ENCODE data around the gene TTC27.
"Not testable (repeated sequence)": the region's sequence is repeated elsewhere in the genome, so short reads cannot be mapped to it uniquely, and the experiment has no call there.

The TTC27 gene

DNA sequence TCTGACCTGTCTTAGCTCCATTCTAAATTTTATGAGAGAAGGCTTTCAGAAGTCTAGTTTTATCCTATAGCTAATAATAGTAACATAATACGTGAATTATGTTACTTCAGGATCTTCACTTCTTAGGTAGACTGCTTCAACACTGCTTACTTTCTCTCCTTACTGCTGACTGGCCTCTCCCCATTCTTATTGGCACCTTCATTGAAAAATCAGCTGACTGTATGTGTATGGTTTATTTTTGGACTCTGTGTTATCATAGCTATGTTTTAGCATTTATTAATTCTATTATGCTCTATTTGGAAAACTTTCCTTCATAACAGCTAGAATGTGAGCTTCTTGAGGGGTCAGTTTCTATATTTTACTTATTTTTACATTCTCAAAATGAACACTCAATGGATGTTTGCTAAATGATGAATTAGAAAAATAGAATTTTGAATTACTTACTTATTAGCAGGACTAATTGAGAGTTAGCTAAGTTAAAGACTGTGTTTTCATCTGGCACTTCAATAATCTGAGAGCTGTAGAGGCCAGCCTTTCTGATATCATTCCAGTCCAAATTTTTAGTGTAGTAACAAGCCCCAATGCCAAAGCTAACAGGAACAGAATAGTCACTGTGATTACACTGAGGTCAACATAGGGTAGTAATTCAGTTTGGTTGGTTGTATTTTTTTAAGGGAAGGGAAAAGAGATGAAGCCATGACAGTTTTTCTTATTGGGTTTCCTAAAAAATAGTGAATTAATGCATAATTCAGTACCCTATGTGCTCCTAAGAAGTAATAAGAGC is 92.3 kb downstream of the TTC27 start:
- Histone ChIP-seq H3K9ac (ENCODE audit: low read depth, low read length) (no peak overlapping the region), H3K4me1 (ENCODE audit: control insufficient read depth, insufficient read depth, low read length) (no peaks in the 10 kb centered on the region), H3K9me3 (ENCODE audit: control insufficient read depth, insufficient read depth, low read length) (no peaks in the 10 kb centered on the region), H3K27me3 (ENCODE audit: control insufficient read depth, insufficient read depth, low read length) (no peaks in the 10 kb centered on the region), H3K27ac (ENCODE audit: low read depth, low read length) (no peak overlapping the region), H3K36me3 (ENCODE audit: control insufficient read depth, insufficient read depth, low read length) (no peaks in the 10 kb centered on the region), H3K4me3 (ENCODE audit: low read depth, low read length) (no peak overlapping the region)

- H3K4me1 ChIP-seq (ENCODE audit: control insufficient read depth, insufficient read depth, low read length): no peaks in the 10 kb centered on the region
- H3K9me3 ChIP-seq (ENCODE audit: control insufficient read depth, insufficient read depth, low read length): 0 out of 2 replicates have a peak, but pooled peaks cover 5% of the 10 kb centered on the region
- H3K27ac ChIP-seq (ENCODE audit: low read depth, low read length): no peak overlapping the region
- H3K4me3 ChIP-seq (ENCODE audit: low read depth, low read length): no peak overlapping the region
- H3K9ac ChIP-seq (ENCODE audit: low read depth, low read length): no peak overlapping the region
- H3K27me3 ChIP-seq (ENCODE audit: control insufficient read depth, insufficient read depth, low read length): no peaks in the 10 kb centered on the region
- H3K36me3 ChIP-seq (ENCODE audit: control insufficient read depth, insufficient read depth, low read length): no peaks in the 10 kb centered on the region
Observed at GRCh38 chr2:32720771-32721170, 92.9 kb downstream of the TTC27 start.

DNA sequence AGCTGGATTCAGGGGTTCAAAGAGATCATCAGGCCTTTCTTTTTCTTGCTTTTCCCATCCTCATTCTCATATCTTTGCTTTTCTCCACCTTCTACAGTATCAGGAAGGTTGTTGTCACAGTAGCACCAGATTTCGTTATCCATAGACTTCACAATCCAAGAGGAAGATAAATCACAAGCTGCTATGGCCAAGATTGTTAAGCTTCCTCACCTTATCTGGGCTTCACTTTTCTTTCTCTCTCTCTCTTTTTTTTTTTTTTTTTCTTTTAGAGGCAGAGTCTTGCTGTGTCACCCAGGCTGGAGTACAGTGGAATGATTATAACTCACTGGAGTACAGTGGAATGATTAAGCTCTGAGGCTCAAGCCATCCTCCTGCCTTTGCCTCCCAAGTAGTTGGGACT is 93.5 kb downstream of the TTC27 start:
- no peak overlapping the region for H3K27ac ChIP-seq (ENCODE audit: low read depth, low read length)
- H3K36me3 ChIP-seq (ENCODE audit: control insufficient read depth, insufficient read depth, low read length): no peaks in the 10 kb centered on the region
- no peaks in the 10 kb centered on the region for H3K27me3 ChIP-seq (ENCODE audit: control insufficient read depth, insufficient read depth, low read length)
- no peaks in the 10 kb centered on the region for H3K4me1 ChIP-seq (ENCODE audit: control insufficient read depth, insufficient read depth, low read length)
- H3K4me3 ChIP-seq (ENCODE audit: low read depth, low read length): no peak overlapping the region
- H3K9me3 ChIP-seq (ENCODE audit: control insufficient read depth, insufficient read depth, low read length): 0 out of 2 replicates have a peak, but pooled peaks cover 6% of the 10 kb centered on the region
- H3K9ac ChIP-seq (ENCODE audit: low read depth, low read length): no peak overlapping the region

- H3K27me3 ChIP-seq (ENCODE audit: control insufficient read depth, insufficient read depth, low read length): no peaks in the 10 kb centered on the region
- no peak overlapping the region for H3K4me3 ChIP-seq (ENCODE audit: low read depth, low read length)
- no peaks in the 10 kb centered on the region for H3K36me3 ChIP-seq (ENCODE audit: control insufficient read depth, insufficient read depth, low read length)
- H3K9me3 ChIP-seq (ENCODE audit: control insufficient read depth, insufficient read depth, low read length): 0 out of 2 replicates have a peak, but pooled peaks cover 6% of the 10 kb centered on the region
- no peak overlapping the region for H3K27ac ChIP-seq (ENCODE audit: low read depth, low read length)
- H3K4me1 ChIP-seq (ENCODE audit: control insufficient read depth, insufficient read depth, low read length): no peaks in the 10 kb centered on the region
- no peak overlapping the region for H3K9ac ChIP-seq (ENCODE audit: low read depth, low read length)
Observed at GRCh38 chr2:32723467-32724079, 95.7 kb downstream of the TTC27 start.

DNA sequence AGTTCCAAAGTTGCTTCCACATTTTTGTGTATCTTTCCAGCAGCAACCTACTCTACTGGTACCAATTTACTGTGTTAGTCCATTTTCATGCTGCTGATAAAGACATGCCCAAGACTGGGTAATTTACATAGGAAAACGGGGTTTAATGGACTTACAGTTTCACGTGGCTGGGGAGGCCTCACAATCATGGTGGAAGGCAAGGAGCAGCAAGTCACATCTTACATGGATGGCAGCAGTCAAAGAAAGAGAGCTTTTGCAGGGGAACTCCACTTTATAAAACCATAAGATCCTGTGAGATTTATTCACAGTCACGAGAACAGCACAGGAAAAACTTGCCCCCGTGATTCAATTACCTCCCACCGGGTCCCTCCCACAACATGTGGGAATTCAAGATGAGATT is 98.8 kb downstream of the TTC27 start:
- not testable (repeated sequence) for H3K9ac ChIP-seq (ENCODE audit: low read depth, low read length); H3K27ac ChIP-seq (ENCODE audit: low read depth, low read length); H3K4me3 ChIP-seq (ENCODE audit: low read depth, low read length); H3K27me3 ChIP-seq (ENCODE audit: control insufficient read depth, insufficient read depth, low read length); H3K9me3 ChIP-seq (ENCODE audit: control insufficient read depth, insufficient read depth, low read length); H3K36me3 ChIP-seq (ENCODE audit: control insufficient read depth, insufficient read depth, low read length)
- peaks cover 11% of the 10 kb centered on the region; the same call in 1 of the 2 replicates for H3K4me1 ChIP-seq (ENCODE audit: control insufficient read depth, insufficient read depth, low read length)

GRCh38 chr2:32727157-32727556 is 99.3 kb downstream of the TTC27 start:
- Histone ChIP-seq H3K36me3 (ENCODE audit: control insufficient read depth, insufficient read depth, low read length) (no peaks in the 10 kb centered on the region), H3K9ac (ENCODE audit: low read depth, low read length) (no peak overlapping the region), H3K9me3 (ENCODE audit: control insufficient read depth, insufficient read depth, low read length) (0 out of 2 replicates have a peak, but pooled peaks cover 6% of the 10 kb centered on the region), H3K27ac (ENCODE audit: low read depth, low read length) (no peak overlapping the region), H3K4me1 (ENCODE audit: control insufficient read depth, insufficient read depth, low read length) (peaks cover 11% of the 10 kb centered on the region; the same call in 1 of the 2 replicates), H3K27me3 (ENCODE audit: control insufficient read depth, insufficient read depth, low read length) (no peaks in the 10 kb centered on the region), H3K4me3 (ENCODE audit: low read depth, low read length) (no peak overlapping the region)

DNA sequence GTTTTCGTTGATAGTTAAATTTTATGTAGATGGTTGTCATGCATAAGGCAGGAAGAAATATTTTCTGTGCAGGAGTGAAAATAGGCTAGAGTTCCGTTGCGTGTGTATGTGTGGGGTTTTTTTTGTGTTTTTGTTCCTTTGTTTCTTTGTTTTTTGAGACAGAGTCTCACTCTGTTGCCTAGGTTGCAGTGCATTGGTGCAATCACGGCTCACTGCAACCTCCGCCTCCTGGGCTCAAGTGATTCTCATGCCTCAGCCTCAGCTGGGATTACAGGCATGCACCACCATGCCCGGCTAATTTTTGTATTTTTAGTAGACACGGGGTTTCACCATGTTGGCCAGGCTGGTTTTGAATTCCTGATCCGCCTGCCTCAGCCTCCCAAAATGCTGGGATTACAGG is 103.1 kb downstream of the TTC27 start:
- H3K4me3 ChIP-seq (ENCODE audit: low read depth, low read length); H3K36me3 ChIP-seq (ENCODE audit: control insufficient read depth, insufficient read depth, low read length); H3K9ac ChIP-seq (ENCODE audit: low read depth, low read length); H3K27me3 ChIP-seq (ENCODE audit: control insufficient read depth, insufficient read depth, low read length); H3K9me3 ChIP-seq (ENCODE audit: control insufficient read depth, insufficient read depth, low read length); H3K27ac ChIP-seq (ENCODE audit: low read depth, low read length): not testable (repeated sequence)
- peaks cover 11% of the 10 kb centered on the region; the same call in 1 of the 2 replicates for H3K4me1 ChIP-seq (ENCODE audit: control insufficient read depth, insufficient read depth, low read length)

GRCh38 chr2:32732120-32732519 is 104.3 kb downstream of the TTC27 start:
- Histone ChIP-seq H3K4me3 (ENCODE audit: low read depth, low read length) (no peak overlapping the region), H3K27me3 (ENCODE audit: control insufficient read depth, insufficient read depth, low read length) (no peaks in the 10 kb centered on the region), H3K36me3 (ENCODE audit: control insufficient read depth, insufficient read depth, low read length) (0 out of 2 replicates have a peak, but pooled peaks cover 4% of the 10 kb centered on the region), H3K9me3 (ENCODE audit: control insufficient read depth, insufficient read depth, low read length) (no peaks in the 10 kb centered on the region), H3K9ac (ENCODE audit: low read depth, low read length) (no peak overlapping the region), H3K4me1 (ENCODE audit: control insufficient read depth, insufficient read depth, low read length) (peaks cover 11% of the 10 kb centered on the region; the same call in 1 of the 2 replicates), H3K27ac (ENCODE audit: low read depth, low read length) (no peak overlapping the region)

DNA sequence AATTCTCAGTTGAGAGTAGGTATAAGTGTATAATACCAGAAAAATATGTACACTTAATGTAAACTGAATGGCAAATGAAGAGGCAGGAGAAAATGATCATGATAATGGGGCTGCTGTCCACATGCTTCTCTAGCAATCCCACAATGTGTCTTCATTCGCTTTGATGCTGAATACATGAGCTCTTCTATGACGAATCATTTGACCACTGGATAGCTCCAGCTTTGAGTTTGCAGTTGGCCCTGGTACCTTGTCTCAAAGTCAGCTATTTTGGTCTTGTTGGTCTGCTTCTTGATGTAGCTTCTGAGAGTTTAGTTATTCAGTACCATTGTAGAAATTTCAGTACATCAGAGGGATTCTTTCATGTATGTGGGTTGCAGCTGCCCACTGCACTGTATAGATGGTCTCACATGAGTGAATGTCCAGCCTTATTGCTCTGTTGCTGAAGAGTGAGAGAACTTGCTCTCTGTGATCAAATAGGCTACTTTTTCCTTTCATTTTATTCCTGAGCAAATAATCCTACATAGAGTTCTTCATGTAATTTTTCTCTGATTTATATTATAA is 105.1 kb downstream of the TTC27 start:
- no peak overlapping the region for H3K9ac ChIP-seq (ENCODE audit: low read depth, low read length)
- peaks cover 7% of the 10 kb centered on the region; the same call in 1 of the 2 replicates for H3K36me3 ChIP-seq (ENCODE audit: control insufficient read depth, insufficient read depth, low read length)
- no peaks in the 10 kb centered on the region for H3K9me3 ChIP-seq (ENCODE audit: control insufficient read depth, insufficient read depth, low read length)
- peaks cover 11% of the 10 kb centered on the region; the same call in 1 of the 2 replicates for H3K4me1 ChIP-seq (ENCODE audit: control insufficient read depth, insufficient read depth, low read length)
- H3K27me3 ChIP-seq (ENCODE audit: control insufficient read depth, insufficient read depth, low read length): no peaks in the 10 kb centered on the region
- no peak overlapping the region for H3K4me3 ChIP-seq (ENCODE audit: low read depth, low read length)
- H3K27ac ChIP-seq (ENCODE audit: low read depth, low read length): no peak overlapping the region

DNA sequence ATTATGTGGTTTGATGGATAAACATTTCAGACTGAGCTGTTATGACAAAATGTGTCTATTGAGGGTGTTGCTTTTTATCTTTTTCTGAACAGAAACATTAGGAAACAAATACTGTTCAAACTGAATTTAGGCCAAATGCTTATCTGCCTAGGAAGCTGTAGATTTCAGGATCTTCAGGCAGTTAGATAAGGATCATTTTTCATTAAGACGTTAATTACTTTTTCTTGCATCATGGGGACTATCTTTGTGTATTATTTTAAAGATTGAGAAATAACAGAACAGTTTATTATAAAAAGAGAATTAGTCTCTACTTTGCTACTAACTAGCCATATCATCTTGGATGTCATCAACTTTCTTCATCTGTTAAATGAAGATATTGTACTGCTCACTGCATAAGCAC is 107.5 kb downstream of the TTC27 start:
- Histone ChIP-seq H3K27ac (ENCODE audit: low read depth, low read length) (no peak overlapping the region), H3K9me3 (ENCODE audit: control insufficient read depth, insufficient read depth, low read length) (no peaks in the 10 kb centered on the region), H3K27me3 (ENCODE audit: control insufficient read depth, insufficient read depth, low read length) (no peaks in the 10 kb centered on the region), H3K36me3 (ENCODE audit: control insufficient read depth, insufficient read depth, low read length) (peaks cover 7% of the 10 kb centered on the region; the same call in 1 of the 2 replicates), H3K9ac (ENCODE audit: low read depth, low read length) (no peak overlapping the region), H3K4me3 (ENCODE audit: low read depth, low read length) (no peak overlapping the region), H3K4me1 (ENCODE audit: control insufficient read depth, insufficient read depth, low read length) (peaks cover 16% of the 10 kb centered on the region)

DNA sequence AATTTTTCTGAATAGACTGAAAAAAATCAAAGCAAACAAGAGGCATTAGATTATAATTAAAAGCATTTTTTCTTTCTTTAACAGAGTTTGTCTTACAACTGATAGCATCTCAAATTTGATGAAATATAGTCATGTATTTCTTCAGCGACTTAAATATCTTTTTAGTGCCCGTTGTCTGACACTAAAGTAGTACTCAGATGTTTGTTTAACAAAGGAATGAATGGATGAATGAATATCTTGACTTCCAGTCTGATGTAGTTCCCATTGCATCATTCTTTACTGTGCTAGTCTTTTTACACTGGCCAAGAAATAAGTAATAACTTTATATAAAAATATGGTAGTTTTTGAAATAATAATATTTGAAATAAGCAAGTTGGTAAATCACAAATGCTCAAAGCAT is 111.1 kb downstream of the TTC27 start:
- H3K36me3 ChIP-seq (ENCODE audit: control insufficient read depth, insufficient read depth, low read length): peaks cover 10% of the 10 kb centered on the region
- H3K4me3 ChIP-seq (ENCODE audit: low read depth, low read length): no peak overlapping the region
- no peaks in the 10 kb centered on the region for H3K9me3 ChIP-seq (ENCODE audit: control insufficient read depth, insufficient read depth, low read length)
- no peak overlapping the region for H3K9ac ChIP-seq (ENCODE audit: low read depth, low read length)
- H3K27ac ChIP-seq (ENCODE audit: low read depth, low read length): no peak overlapping the region
- H3K27me3 ChIP-seq (ENCODE audit: control insufficient read depth, insufficient read depth, low read length): no peaks in the 10 kb centered on the region
- peaks cover 11% of the 10 kb centered on the region; the same call in 1 of the 2 replicates for H3K4me1 ChIP-seq (ENCODE audit: control insufficient read depth, insufficient read depth, low read length)

Data from HUES48 (cell line).